Natural killer cell (primary cell): ENCODE results near the gene CIAPIN1. TPM values are rescaled to one million over a fixed set of nuclear protein-coding genes. Genes with fewer than 3 reads are reported as not detected.

Experiments used
- ATAC-seq, 3 donors: fragments of 150-1000 bp in 2 of 3; fragments of 200-7000 bp in 1 of 3; cut with Tn5 transposase; 1 replicate in 1 of 3; 2 replicates in 2 of 3; pipeline ENCODE4 v1.10.0; 2021; ENCODE audit warnings: mild to moderate bottlenecking in 2 of 3, moderate library complexity in 2 of 3
- DNase-seq, 2 donors: peaks; one replicate each; pipeline versions ENCODE4 v3.0.0 to v3.0.0-alpha.2; 2013 to 2021; ENCODE audit warnings: mixed read lengths in 1 of 2
- H3K27ac ChIP-seq: one replicate; pipeline ENCODE4 v1.5.1; 2013; ENCODE audit warnings: mild to moderate bottlenecking, low read length
- H3K27me3 ChIP-seq: one replicate; pipeline ENCODE4 v1.6.1; 2013; ENCODE audit warnings: low read length; ENCODE audit not compliant: control insufficient read depth, insufficient read depth
- H3K36me3 ChIP-seq: one replicate; pipeline ENCODE4 v1.6.1; 2013; ENCODE audit warnings: low read length; ENCODE audit not compliant: control insufficient read depth, insufficient read depth
- H3K4me1 ChIP-seq: one replicate; pipeline ENCODE4 v1.6.1; 2013; ENCODE audit warnings: low read length; ENCODE audit not compliant: control insufficient read depth, insufficient read depth
- H3K4me3 ChIP-seq: one replicate; pipeline ENCODE4 v1.5.1; 2013; ENCODE audit warnings: low read length
- H3K9me3 ChIP-seq: one replicate; pipeline ENCODE4 v1.6.1; 2013; ENCODE audit warnings: low read length; ENCODE audit not compliant: control insufficient read depth, insufficient read depth
- H3K27ac Mint-ChIP-seq, 2 donors: one replicate each; pipeline ENCODE4 v1.8.0; 2022; ENCODE audit warnings: mild to moderate bottlenecking in 2 of 2, mixed read lengths in 2 of 2, moderate library complexity in 1 of 2
- H3K27me3 Mint-ChIP-seq, 2 donors: one replicate each; pipeline ENCODE4 v1.8.0; 2022; ENCODE audit warnings: low read depth in 2 of 2, mixed read lengths in 2 of 2
- H3K36me3 Mint-ChIP-seq: one replicate; pipeline ENCODE4 v1.8.0; 2022; ENCODE audit warnings: mixed read lengths
- H3K4me1 Mint-ChIP-seq, 2 donors: one replicate each; pipeline ENCODE4 v1.8.0; 2022; ENCODE audit warnings: mixed read lengths in 2 of 2
- H3K4me3 Mint-ChIP-seq: one replicate; pipeline ENCODE4 v1.8.0; 2022; ENCODE audit warnings: mild to moderate bottlenecking, moderate library complexity, mixed read lengths
- H3K9me3 Mint-ChIP-seq, 2 donors: one replicate each; pipeline ENCODE4 v1.8.0; 2022; ENCODE audit warnings: mixed read lengths in 2 of 2
- CTCF ChIP-seq: fragments of 200-600 bp; IDR thresholded peaks from one replicate; pipeline ENCODE4 v1.8.0; 2022; ENCODE audit warnings: antibody characterized with exemption
- WGBS: methylation state at CpG from one replicate; pipeline ENCODE4 v1.1.7; 2013; ENCODE audit warnings: missing lambda C conversion rate; ENCODE audit not compliant: insufficient coverage; 5-methylcytosine and 5-hydroxymethylcytosine counted together
- intact Hi-C: fragments of 100-400 bp; cut with micrococcal nuclease; formaldehyde crosslinking; loops from one replicate; pipeline ENCODE4 v1.14.2; 2022
- total RNA-seq, 4 donors: library from RNA; stranded (reverse); fragments of 120-200 nt in 1 of 4; gene quantifications; one replicate each; pipeline versions ENCODE4 v1.2.3 to v1.2.4, GENCODE V29; 2013 to 2022

The CIAPIN1 gene
- total RNA-seq, 3 donors from 2014 or later (not counting 1 experiment from before 2014, with no cell fraction given), result 41.1 to 48.8 (median 42.9) TPM

- H3K4me1 ChIP-seq, result peaks cover 34% of the 10 kb centered on the region
- intact Hi-C loops, result loop anchor here (5.0 kb wide), 1 partner anchor 41 kb away; no protein-coding TSS in a partner anchor
- no peak for ATAC-seq
- H3K36me3 ChIP-seq, result peaks cover 4% of the 10 kb centered on the region
- H3K4me1 Mint-ChIP-seq, result peaks cover 19 to 35% of the 10 kb centered on the region in 2 donors
- H3K9me3 ChIP-seq, result no peaks in the 10 kb centered on the region
- no peak overlapping the region for H3K4me3 ChIP-seq
- 94% methylated on average over 6 of the region's 6 CpGs for WGBS
- no peak overlapping the region for H3K4me3 Mint-ChIP-seq
- H3K27ac ChIP-seq, result no peak overlapping the region
- H3K27ac Mint-ChIP-seq, result no peak overlapping the region
- no peaks in the 10 kb centered on the region for H3K36me3 Mint-ChIP-seq
- no peaks in the 10 kb centered on the region for H3K9me3 Mint-ChIP-seq
- H3K27me3 ChIP-seq, result no peaks in the 10 kb centered on the region
- no peaks in the 10 kb centered on the region for H3K27me3 Mint-ChIP-seq
- no peak for DNase-seq
- no peak for TF ChIP-seq CTCF
Measured at GRCh38 chr16:57476546-57477410, 29.6 kb upstream of the CIAPIN1 start.

- Mint-ChIP-seq H3K4me1 (peaks cover 19 to 35% of the 10 kb centered on the region in 2 donors), H3K27me3 (no peaks in the 10 kb centered on the region), H3K9me3 (no peaks in the 10 kb centered on the region), H3K4me3 (no peak overlapping the region), H3K27ac (peak overlapping the region in 1 of 2 donors; percentile 14), H3K36me3 (no peaks in the 10 kb centered on the region)
- DNase-seq, result peak; percentile 71 to 84
- Histone ChIP-seq H3K4me1 (peaks cover 34% of the 10 kb centered on the region), H3K27ac (no peak overlapping the region), H3K9me3 (no peaks in the 10 kb centered on the region), H3K36me3 (peaks cover 10% of the 10 kb centered on the region), H3K4me3 (no peak overlapping the region), H3K27me3 (no peaks in the 10 kb centered on the region)
- intact Hi-C loops, result loop anchor here (2.0 to 5.0 kb wide), 2 partner anchors 41 to 51 kb away; no protein-coding TSS in a partner anchor
- ATAC-seq, result peak; percentile 92 to 98 (median 93)
- 3% methylated on average over 12 of the region's 12 CpGs for whole genome bisulfite sequencing
- TF ChIP-seq CTCF, result peak; percentile 75
Measured at GRCh38 chr16:57475711-57476339, 28.6 kb upstream of the CIAPIN1 start.

GRCh38 chr16:57474671-57475661 is 27.8 kb upstream of the CIAPIN1 start:
- Histone ChIP-seq H3K27me3 (no peaks in the 10 kb centered on the region), H3K36me3 (peaks cover 19% of the 10 kb centered on the region), H3K9me3 (no peaks in the 10 kb centered on the region), H3K4me1 (peaks cover 34% of the 10 kb centered on the region), H3K4me3 (no peak overlapping the region), H3K27ac (no peak overlapping the region)
- ATAC-seq (no peak), DNase-seq (no peak)
- Mint-ChIP-seq H3K4me3 (no peak overlapping the region), H3K9me3 (no peaks in the 10 kb centered on the region), H3K27me3 (no peaks in the 10 kb centered on the region), H3K27ac (no peak overlapping the region), H3K4me1 (peaks cover 19 to 29% of the 10 kb centered on the region in 2 donors), H3K36me3 (no peaks in the 10 kb centered on the region)
- intact Hi-C loops, result loop anchor here (2.0 to 5.0 kb wide), 2 partner anchors 42 to 50 kb away; no protein-coding TSS in a partner anchor
- 79% methylated on average over 28 of the region's 30 CpGs for WGBS
- TF ChIP-seq CTCF, result no peak
